ENCODE results near the gene PUS7L. TPM values are rescaled to one million over a fixed set of nuclear protein-coding genes. Genes with fewer than 3 reads are reported as not detected.

Gene PUS7L
- total RNA-seq, 4 donors from 2014 or later = 5.2 to 8.7 (median 6.7) TPM

Other genes starting within 250 kb of the PUS7L start
- gene ADAMTS20, start 206.6 kb downstream of the PUS7L start, total RNA-seq = not detected
- 10 to 100 TPM; 13.6 to 24.0 (median 20.6) TPM for gene IRAK4, start 161 bp upstream of the PUS7L start, total RNA-seq
- gene TWF1, start 47.5 kb upstream of the PUS7L start, total RNA-seq = 100 to 1,000 TPM in 1 of 4 donors, 10 to 100 TPM in 3; 94.7 to 105 (median 97.3) TPM
- 10 to 100 TPM; 11.2 to 18.7 (median 12.8) TPM for gene TMEM117, start 77.3 kb upstream of the PUS7L start, total RNA-seq

Measured in esophagus muscularis mucosa (tissue), 4 donors.